HCT116 (cell line): ENCODE results near the gene ARL6IP4. TPM values are rescaled to one million over a fixed set of nuclear protein-coding genes. Genes with fewer than 3 reads are reported as not detected.
A peak's percentile ranks its signal among the peaks of the same experiment; 100 is the strongest.

Source experiments
- ATAC-seq: fragments of 200-7000 bp; cut with Tn5 transposase; 2 replicates; pipeline ENCODE4 v1.9.1; 2020; ENCODE audit warnings: mild to moderate bottlenecking, moderate library complexity
- BruUV-seq: library from RNA; stranded (reverse); fragments of 400-500 nt; replicated peaks from 2 replicates; lab custom pipeline; 2021; lab: Mats Ljungman, UMichigan
- CTCF ChIA-PET: fragments of 300-600 bp; sonication (Branson Sonifier 250); formaldehyde crosslinking; loops from one replicate; lab custom pipeline; 2021; ENCODE audit warnings: antibody characterized with exemption; lab: Charles Lee
- POLR2A ChIA-PET: fragments of 300-600, 350-600 bp; sonication (Branson Sonifier 250); formaldehyde crosslinking; loops from one replicate; lab custom pipeline; 2021; ENCODE audit warnings: antibody characterized with exemption; lab: Charles Lee
- RAD21 ChIA-PET, 2 experiments: fragments of 300-600 bp; sonication (Branson Sonifier 250); formaldehyde crosslinking; loops; one replicate each; lab custom pipeline; 2023; ENCODE audit warnings: low total read pairs in 2 of 2; ENCODE audit not compliant: uncharacterized antibody in 2 of 2, unreplicated experiment in 2 of 2, low non-redundant PET in 1 of 2; lab: Charles Lee
- DNase-seq: peaks from one replicate; pipeline ENCODE4 v3.0.0-alpha.2; 2010; ENCODE audit warnings: low read depth, low spot score
- H2AFZ ChIP-seq: fragments of 200-600 bp; shearing (Covaris generic), sonication (generic); 2 replicates; pipeline ENCODE4 v1.6.1; 2017; ENCODE audit warnings: low read depth, mixed run types, mixed read lengths, antibody characterized with exemption, low read length; ENCODE audit not compliant: poor library complexity, severe bottlenecking
- H3K27ac ChIP-seq: 2 replicates; pipeline ENCODE4 v1.5.1; 2012; ENCODE audit warnings: low read depth, low read length
- H3K27me3 ChIP-seq: fragments of 200-600 bp; sonication (generic); 2 replicates; pipeline ENCODE4 v1.6.1; 2016; ENCODE audit warnings: mixed run types, low read length, mixed read lengths; ENCODE audit not compliant: insufficient read depth
- H3K36me3 ChIP-seq, 2 experiments: fragments of 200-500 bp in 1 of 2; fragments of 200-600 bp in 1 of 2; sonication (Bioruptor generic) in 1 of 2; sonication (generic) in 1 of 2; 2 replicates each; pipeline versions ENCODE4 v1.5.1 to v1.6.1; 2014 to 2016; ENCODE audit warnings: low read length in 2 of 2, inconsistent platforms in 1 of 2, mixed read lengths in 1 of 2, mixed run types in 1 of 2; ENCODE audit not compliant: insufficient read depth in 2 of 2, control insufficient read depth in 1 of 2
- H3K4me1 ChIP-seq, 2 experiments: fragments of 200-600 bp in 1 of 2; sonication (generic) in 1 of 2; 2 replicates each; pipeline versions ENCODE4 v1.5.1 to v1.6.1; 2012 to 2017; ENCODE audit warnings: low read length in 2 of 2, inconsistent platforms in 1 of 2, mild to moderate bottlenecking in 1 of 2, mixed read lengths in 1 of 2, mixed run types in 1 of 2, moderate library complexity in 1 of 2; ENCODE audit not compliant: insufficient read depth in 2 of 2, control insufficient read depth in 1 of 2
- H3K4me2 ChIP-seq: fragments of 200-600 bp; sonication (generic); 2 replicates; pipeline ENCODE4 v1.6.1; 2017; ENCODE audit warnings: mixed run types, low read length, mixed read lengths
- H3K4me3 ChIP-seq, 2 experiments: fragments of 200-600 bp in 1 of 2; sonication (generic) in 1 of 2; replicated peaks in 1 of 2; 2 replicates each; pipeline ENCODE4 v1.5.1; 2011 to 2016; ENCODE audit warnings: low read length in 2 of 2, control low read depth in 1 of 2, low read depth in 1 of 2, mild to moderate bottlenecking in 1 of 2, mixed read lengths in 1 of 2, mixed run types in 1 of 2
- H3K79me2 ChIP-seq: fragments of 200-600 bp; sonication (generic); 2 replicates; pipeline ENCODE4 v1.6.1; 2017; ENCODE audit warnings: mild to moderate bottlenecking, mixed run types, low read length, moderate library complexity, mixed read lengths; ENCODE audit not compliant: insufficient read depth
- H3K9ac ChIP-seq: fragments of 200-600 bp; sonication (generic); 2 replicates; pipeline ENCODE4 v1.6.1; 2016; ENCODE audit warnings: low read length, mixed read lengths
- H3K9me2 ChIP-seq: fragments of 200-600 bp; sonication (generic), shearing (Covaris generic); 2 replicates; pipeline ENCODE4 v1.6.1; 2017; ENCODE audit warnings: mixed run types, mild to moderate bottlenecking, moderate library complexity; ENCODE audit not compliant: insufficient read depth
- H3K9me3 ChIP-seq, 2 experiments: fragments of 200-500 bp in 1 of 2; fragments of 200-600 bp in 1 of 2; sonication (Bioruptor generic) in 1 of 2; sonication (generic) in 1 of 2; 2 replicates each; pipeline ENCODE4 v1.6.1; 2014 to 2017; ENCODE audit warnings: low read length in 2 of 2, mixed read lengths in 2 of 2, inconsistent platforms in 1 of 2, low read depth in 1 of 2, mild to moderate bottlenecking in 1 of 2, mixed run types in 1 of 2, moderate library complexity in 1 of 2; ENCODE audit not compliant: control insufficient read depth in 1 of 2, insufficient read depth in 1 of 2
- H4K20me1 ChIP-seq: fragments of 200-600 bp; sonication (generic), shearing (Covaris generic); 2 replicates; pipeline ENCODE4 v1.6.1; 2017; ENCODE audit warnings: mixed run types, mild to moderate bottlenecking, moderate library complexity; ENCODE audit not compliant: insufficient read depth
- ATF3 ChIP-seq: IDR thresholded peaks from 2 replicates; pipeline ENCODE4 v1.6.1; 2012
- CEBPB ChIP-seq: IDR thresholded peaks from 2 replicates; pipeline ENCODE4 v1.6.1; 2012; ENCODE audit warnings: low read depth
- CTCF ChIP-seq, 3 experiments: fragments of 200-600 bp in 1 of 3; sonication (generic) in 1 of 3; IDR thresholded peaks in 2 of 3; conservative IDR thresholded peaks in 1 of 3; 2 replicates each; pipeline ENCODE4 v1.5.1; 2012 to 2017; ENCODE audit warnings: low read depth in 2 of 3, low read length in 2 of 3, antibody characterized with exemption in 1 of 3, borderline replicate concordance in 1 of 3, control low read depth in 1 of 3, mild to moderate bottlenecking in 1 of 3, mixed read lengths in 1 of 3, mixed run types in 1 of 3, moderate library complexity in 1 of 3; ENCODE audit not compliant: insufficient read depth in 1 of 3
- EGR1 ChIP-seq: IDR thresholded peaks from 2 replicates; pipeline ENCODE4 v1.6.1; 2012; ENCODE audit warnings: low read depth
- ELF1 ChIP-seq: IDR thresholded peaks from 2 replicates; pipeline ENCODE4 v1.6.1; 2012; ENCODE audit warnings: low read depth, borderline replicate concordance
- FOSL1 ChIP-seq: IDR thresholded peaks from 2 replicates; pipeline ENCODE4 v1.6.1; 2012; ENCODE audit warnings: low read depth
- JUND ChIP-seq: IDR thresholded peaks from 2 replicates; pipeline ENCODE4 v1.6.1; 2012
- MAX ChIP-seq: IDR thresholded peaks from 2 replicates; pipeline ENCODE4 v1.6.1; 2012
- POLR2A ChIP-seq: IDR thresholded peaks from 2 replicates; pipeline ENCODE4 v1.7.0; 2011; ENCODE audit warnings: borderline replicate concordance; ENCODE audit not compliant: insufficient read depth, insufficient read length; ENCODE audit errors: extremely low read depth
- POLR2AphosphoS5 ChIP-seq: IDR thresholded peaks from 2 replicates; pipeline ENCODE4 v1.6.1; 2011; ENCODE audit warnings: mild to moderate bottlenecking, low read depth, low read length, moderate library complexity
- REST ChIP-seq: IDR thresholded peaks from 2 replicates; pipeline ENCODE4 v1.6.1; 2012; ENCODE audit warnings: low read depth
- SIN3A ChIP-seq: IDR thresholded peaks from 2 replicates; pipeline ENCODE4 v1.6.1; 2012; ENCODE audit warnings: low read depth
- SP1 ChIP-seq: IDR thresholded peaks from 2 replicates; pipeline ENCODE4 v1.6.1; 2012; ENCODE audit warnings: low read depth
- SRF ChIP-seq: IDR thresholded peaks from 2 replicates; pipeline ENCODE4 v1.6.1; 2012; ENCODE audit warnings: low read depth
- TCF7L2 ChIP-seq: IDR thresholded peaks from 2 replicates; pipeline ENCODE4 v1.7.0; 2011; ENCODE audit warnings: borderline replicate concordance, inconsistent platforms; ENCODE audit not compliant: insufficient read depth, insufficient read length; ENCODE audit errors: extremely low read depth
- YY1 ChIP-seq: IDR thresholded peaks from 2 replicates; pipeline ENCODE4 v1.6.1; 2011; ENCODE audit warnings: low read length, low read depth, moderate library complexity, mild to moderate bottlenecking; ENCODE audit not compliant: insufficient replicate concordance; ENCODE audit errors: extremely low read depth
- ZBTB33 ChIP-seq: IDR thresholded peaks from 2 replicates; pipeline ENCODE4 v1.6.1; 2011; ENCODE audit warnings: mild to moderate bottlenecking, low read length, moderate library complexity; ENCODE audit not compliant: insufficient replicate concordance; ENCODE audit errors: extremely low read depth
- ZNF274 ChIP-seq: fragments of 200-500 bp; sonication (Bioruptor generic); IDR thresholded peaks from 2 replicates; pipeline ENCODE4 v1.6.1; 2014; ENCODE audit warnings: mild to moderate bottlenecking, low read depth, low read length, inconsistent platforms
- intact Hi-C: fragments of 100-400 bp; cut with micrococcal nuclease; formaldehyde crosslinking; loops from 2 replicates; pipeline ENCODE4 v1.10.0; 2022
- total RNA-seq: library from RNA; stranded (reverse); gene quantifications from one replicate; pipeline ENCODE4 v1.2.1, GENCODE V29; 2021; ENCODE audit not compliant: unreplicated experiment

Gene ARL6IP4
- total RNA-seq, 1 experiment from 2014 or later = 128 TPM

GRCh38 chr12:122964439-122965257, 15.8 kb upstream of the ARL6IP4 start:
- DNase-seq (no peak), ATAC-seq (no peak)
- Histone ChIP-seq H3K79me2 (peaks cover 3% of the 10 kb centered on the region; the same call in 1 of the 2 replicates), H3K4me1 (peaks cover 28 to 43% of the 10 kb centered on the region in 2 experiments), H3K9me2 (no peaks in the 10 kb centered on the region), H3K9ac (peak overlapping the region; percentile 72), H3K4me2 (peak overlapping the region; percentile 86), H3K27me3 (no peaks in the 10 kb centered on the region), H3K4me3 (peak overlapping the region in 1 of 2 experiments; percentile 0; a peak in 1 of 4 replicates), H3K36me3 (no peaks in the 10 kb centered on the region), H3K27ac (peak overlapping the region; percentile 66; the same call in 1 of the 2 replicates), H2AFZ (no peak overlapping the region), H3K9me3 (no peaks in the 10 kb centered on the region), H4K20me1 (no peaks in the 10 kb centered on the region)
- no TSS peak for BruUV-seq
- ChIA-PET RAD21 (no interaction called here), POLR2A (interaction anchor here (0.6 to 1.2 kb wide), 2 partner anchors 269 to 321 kb away, joined by 3 read pairs; partner anchors contain the start of gene MTRFR), CTCF (interaction anchor here (1.2 kb wide), 1 partner anchor 14 kb away, joined by 3 read pairs; no protein-coding TSS in a partner anchor)
- intact Hi-C loops = no loop called here
- TF ChIP-seq FOSL1 (no peak), SIN3A (no peak), ZNF274 (no peak), EGR1 (no peak), ATF3 (no peak), TCF7L2 (no peak), SRF (no peak), SP1 (no peak), CEBPB (no peak), CTCF (IDR thresholded peaks at IDR 0.05 in 2 of 3, conservative IDR thresholded peaks at IDR 0.05 in 1 of 3; ENCODE audit: borderline replicate concordance in 1 of 3, insufficient read depth in 1 of 3, low read depth in 2 of 3, low read length in 2 of 3) (no peak), REST (no peak), JUND (no peak), POLR2AphosphoS5 (no peak), MAX (no peak), ELF1 (no peak), YY1 (no peak), POLR2A (no peak), ZBTB33 (no peak)
